ENCODE results near the gene FAIM2.

DNA sequence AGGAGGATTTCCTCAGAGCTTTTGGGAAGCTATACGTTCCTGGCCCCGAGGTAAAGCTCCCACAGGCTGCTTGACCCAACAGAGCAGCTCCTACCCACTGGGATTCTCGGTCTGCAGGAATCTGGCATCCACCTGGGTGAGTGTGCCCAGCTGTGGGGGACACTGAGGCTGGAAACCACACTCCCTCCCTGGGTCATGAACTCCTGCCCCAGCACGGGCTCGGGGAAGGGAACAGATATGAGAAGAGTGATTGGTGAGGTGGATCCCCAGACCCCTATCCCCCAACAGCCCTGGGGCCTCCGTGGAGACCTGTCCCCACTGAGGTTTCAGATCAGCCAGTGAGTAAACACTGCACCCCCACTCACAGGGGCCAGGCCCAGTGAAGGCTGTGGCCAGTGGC is 3.3 kb downstream of the FAIM2 start:
- TF ChIP-seq, protein P1, sequence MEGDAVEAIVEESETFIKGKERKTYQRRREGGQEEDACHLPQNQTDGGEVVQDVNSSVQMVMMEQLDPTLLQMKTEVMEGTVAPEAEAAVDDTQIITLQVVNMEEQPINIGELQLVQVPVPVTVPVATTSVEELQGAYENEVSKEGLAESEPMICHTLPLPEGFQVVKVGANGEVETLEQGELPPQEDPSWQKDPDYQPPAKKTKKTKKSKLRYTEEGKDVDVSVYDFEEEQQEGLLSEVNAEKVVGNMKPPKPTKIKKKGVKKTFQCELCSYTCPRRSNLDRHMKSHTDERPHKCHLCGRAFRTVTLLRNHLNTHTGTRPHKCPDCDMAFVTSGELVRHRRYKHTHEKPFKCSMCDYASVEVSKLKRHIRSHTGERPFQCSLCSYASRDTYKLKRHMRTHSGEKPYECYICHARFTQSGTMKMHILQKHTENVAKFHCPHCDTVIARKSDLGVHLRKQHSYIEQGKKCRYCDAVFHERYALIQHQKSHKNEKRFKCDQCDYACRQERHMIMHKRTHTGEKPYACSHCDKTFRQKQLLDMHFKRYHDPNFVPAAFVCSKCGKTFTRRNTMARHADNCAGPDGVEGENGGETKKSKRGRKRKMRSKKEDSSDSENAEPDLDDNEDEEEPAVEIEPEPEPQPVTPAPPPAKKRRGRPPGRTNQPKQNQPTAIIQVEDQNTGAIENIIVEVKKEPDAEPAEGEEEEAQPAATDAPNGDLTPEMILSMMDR (IDR thresholded peaks at IDR 0.05; ENCODE audit: extremely low read depth in 1 of 2, insufficient read depth in 1 of 2, low read depth in 1 of 2, low read length in 2 of 2): no peak
- TF ChIP-seq EZH2 (IDR thresholded peaks at IDR 0.05; ENCODE audit: borderline replicate concordance, low read depth, low read length, severe bottlenecking) (no peak), POLR2AphosphoS5 (IDR thresholded peaks at IDR 0.05; ENCODE audit: insufficient read depth, low read depth, low read length) (no peak), POLR2A (IDR thresholded peaks at IDR 0.05; ENCODE audit: low read depth, low read length) (no peak), FOS (IDR thresholded peaks at IDR 0.05; ENCODE audit: borderline replicate concordance, insufficient read depth, low read length) (no peak), JUN (IDR thresholded peaks at IDR 0.05; ENCODE audit: borderline replicate concordance, insufficient read depth, insufficient read length, low read depth) (no peak)
